BLaER1 treated with 17β-estradiol and CSF1 and Interleukin-3, amounts not matched to agents 10 nM and 100 nM (cell line): ENCODE measurements around the gene GOLGA8T.
A peak's percentile ranks its signal among the peaks of the same experiment; 100 is the strongest.
"Not testable (repeated sequence)": the region's sequence is repeated elsewhere in the genome, so short reads cannot be mapped to it uniquely, and the experiment has no call there.

Source experiments
- H3K27ac ChIP-seq, 11 experiments: shearing (Covaris generic); formaldehyde crosslinking; 2 replicates each; pipeline ENCODE4 v1.8.1; 2022
- H3K27me3 ChIP-seq, 11 experiments: shearing (Covaris generic); formaldehyde crosslinking; 2 replicates each; pipeline ENCODE4 v1.8.1; 2022
- H3K36me3 ChIP-seq, 11 experiments: shearing (Covaris generic); formaldehyde crosslinking; 2 replicates each; pipeline ENCODE4 v1.8.1; 2022
- H3K4me1 ChIP-seq, 10 experiments: shearing (Covaris generic); formaldehyde crosslinking; 2 replicates each; pipeline ENCODE4 v1.8.1; 2022
- H3K4me2 ChIP-seq, 11 experiments: shearing (Covaris generic); formaldehyde crosslinking; 2 replicates each; pipeline ENCODE4 v1.8.1; 2022
- H3K4me3 ChIP-seq, 10 experiments: shearing (Covaris generic); formaldehyde crosslinking; 2 replicates each; pipeline ENCODE4 v1.8.1; 2022
- H3K9ac ChIP-seq, 11 experiments: shearing (Covaris generic); formaldehyde crosslinking; 2 replicates each; pipeline ENCODE4 v1.8.1; 2022
- H3K9me3 ChIP-seq, 11 experiments: shearing (Covaris generic); formaldehyde crosslinking; replicated peaks in 1 of 11; 2 replicates each; pipeline ENCODE4 v1.8.1; 2022
- H4K20me1 ChIP-seq, 11 experiments: shearing (Covaris generic); formaldehyde crosslinking; 2 replicates each; pipeline ENCODE4 v1.8.1; 2022

The GOLGA8T gene

GRCh38 chr15:30134751-30135150 lies at the start of gene GOLGA8T:
GOLGA8T (plus strand) TSS chr15:30135051; CDS start chr15:30135149, 98 bp downstream.
- not testable (repeated sequence) for H4K20me1 ChIP-seq, H3K9ac ChIP-seq, H3K9me3 ChIP-seq, H3K4me1 ChIP-seq, H3K36me3 ChIP-seq, H3K4me2 ChIP-seq, H3K27me3 ChIP-seq, H3K27ac ChIP-seq, H3K4me3 ChIP-seq

GRCh38 chr15:30097827-30098226 lies 37.0 kb upstream of the GOLGA8T start:
- H3K4me3 ChIP-seq, H3K9ac ChIP-seq, H3K36me3 ChIP-seq, H3K4me2 ChIP-seq, H3K27me3 ChIP-seq, H3K4me1 ChIP-seq, H3K9me3 ChIP-seq, H4K20me1 ChIP-seq, H3K27ac ChIP-seq: not testable (repeated sequence)

GRCh38 chr15:30102890-30103289 lies 32.0 kb upstream of the GOLGA8T start:
- H3K27ac ChIP-seq, H3K4me1 ChIP-seq, H3K36me3 ChIP-seq, H3K4me2 ChIP-seq, H3K9me3 ChIP-seq, H3K9ac ChIP-seq, H3K4me3 ChIP-seq, H4K20me1 ChIP-seq: not testable (repeated sequence)
- H3K27me3 ChIP-seq = peaks cover 5 to 15% (median 11%) of the 10 kb centered on the region in 11 experiments

- H4K20me1 ChIP-seq, H3K9me3 ChIP-seq, H3K27ac ChIP-seq, H3K36me3 ChIP-seq, H3K4me1 ChIP-seq: not testable (repeated sequence)
- Histone ChIP-seq H3K9ac (peak overlapping the region in 1 of 11 experiments; percentile 47; a peak in 2 of 22 replicates), H3K4me3 (peak overlapping the region in 8 of 10 experiments; percentile 37 to 64 (median 52); a peak in 14 of 20 replicates), H3K4me2 (peak overlapping the region; percentile 29 to 70 (median 49); a peak in 16 of 22 replicates), H3K27me3 (peaks cover 5 to 15% (median 11%) of the 10 kb centered on the region in 11 experiments)
These were observed 30.8 kb upstream of the GOLGA8T start for GRCh38 chr15:30103941-30104507.

DNA sequence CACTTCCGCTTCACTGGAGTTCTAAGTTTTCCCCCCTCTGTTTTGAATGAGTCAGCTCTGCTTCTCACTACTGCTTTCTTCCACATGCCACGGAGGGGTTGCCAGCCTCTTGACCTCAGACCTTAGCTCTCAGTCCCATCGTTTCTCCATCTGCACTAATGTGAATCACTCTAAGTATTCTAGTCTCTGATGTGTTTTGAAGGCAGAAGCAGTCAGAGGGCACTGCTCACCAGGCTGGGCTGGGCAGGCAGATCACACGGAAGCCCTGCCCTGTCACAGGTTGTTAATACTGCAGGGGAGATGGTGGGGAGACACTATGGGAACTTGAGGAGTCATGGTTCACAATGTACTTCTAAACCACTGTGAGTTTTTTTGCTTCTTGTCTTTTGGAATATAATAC lies 24.3 kb upstream of the GOLGA8T start:
- not testable (repeated sequence) for H3K9ac ChIP-seq, H3K4me2 ChIP-seq, H3K27ac ChIP-seq, H3K9me3 ChIP-seq, H3K36me3 ChIP-seq, H3K4me3 ChIP-seq, H4K20me1 ChIP-seq, H3K4me1 ChIP-seq, H3K27me3 ChIP-seq

- not testable (repeated sequence) for H3K27me3 ChIP-seq, H3K4me1 ChIP-seq, H3K36me3 ChIP-seq, H3K9me3 ChIP-seq, H3K4me2 ChIP-seq, H3K27ac ChIP-seq, H3K9ac ChIP-seq, H4K20me1 ChIP-seq, H3K4me3 ChIP-seq
These were observed 4.8 kb upstream of the GOLGA8T start for GRCh38 chr15:30130066-30130465.

DNA sequence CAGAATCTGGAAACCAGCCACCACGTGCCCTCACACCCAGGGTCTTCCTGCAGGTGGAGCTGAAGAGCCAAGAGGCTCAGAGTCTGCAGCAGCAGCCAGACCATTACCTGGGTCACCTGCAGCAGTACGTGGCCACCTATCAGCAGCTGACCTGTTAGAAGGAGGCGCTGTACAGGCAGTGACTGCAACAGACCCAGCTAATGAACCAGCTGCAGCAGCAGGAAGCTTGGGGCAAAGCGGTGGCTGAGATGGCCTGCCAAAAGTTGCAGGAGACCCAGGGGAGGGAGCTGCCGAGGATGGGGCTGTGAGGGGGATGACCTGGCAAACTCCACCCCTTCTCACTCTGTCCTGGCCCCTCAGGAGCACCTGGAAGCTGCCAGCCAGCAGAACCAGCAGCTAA lies 8.4 kb downstream of the GOLGA8T start:
- peak overlapping the region in 5 of 11 experiments; percentile 30 to 43 (median 35); a peak in 4 of 22 replicates for H3K4me2 ChIP-seq
- not testable (repeated sequence) for H3K9ac ChIP-seq, H3K27me3 ChIP-seq, H3K9me3 ChIP-seq, H4K20me1 ChIP-seq, H3K4me3 ChIP-seq, H3K36me3 ChIP-seq, H3K4me1 ChIP-seq, H3K27ac ChIP-seq

GRCh38 chr15:30149891-30150290 lies 15.0 kb downstream of the GOLGA8T start:
- not testable (repeated sequence) for H3K27ac ChIP-seq, H3K27me3 ChIP-seq, H4K20me1 ChIP-seq, H3K4me3 ChIP-seq, H3K9ac ChIP-seq, H3K9me3 ChIP-seq, H3K36me3 ChIP-seq, H3K4me2 ChIP-seq, H3K4me1 ChIP-seq

DNA sequence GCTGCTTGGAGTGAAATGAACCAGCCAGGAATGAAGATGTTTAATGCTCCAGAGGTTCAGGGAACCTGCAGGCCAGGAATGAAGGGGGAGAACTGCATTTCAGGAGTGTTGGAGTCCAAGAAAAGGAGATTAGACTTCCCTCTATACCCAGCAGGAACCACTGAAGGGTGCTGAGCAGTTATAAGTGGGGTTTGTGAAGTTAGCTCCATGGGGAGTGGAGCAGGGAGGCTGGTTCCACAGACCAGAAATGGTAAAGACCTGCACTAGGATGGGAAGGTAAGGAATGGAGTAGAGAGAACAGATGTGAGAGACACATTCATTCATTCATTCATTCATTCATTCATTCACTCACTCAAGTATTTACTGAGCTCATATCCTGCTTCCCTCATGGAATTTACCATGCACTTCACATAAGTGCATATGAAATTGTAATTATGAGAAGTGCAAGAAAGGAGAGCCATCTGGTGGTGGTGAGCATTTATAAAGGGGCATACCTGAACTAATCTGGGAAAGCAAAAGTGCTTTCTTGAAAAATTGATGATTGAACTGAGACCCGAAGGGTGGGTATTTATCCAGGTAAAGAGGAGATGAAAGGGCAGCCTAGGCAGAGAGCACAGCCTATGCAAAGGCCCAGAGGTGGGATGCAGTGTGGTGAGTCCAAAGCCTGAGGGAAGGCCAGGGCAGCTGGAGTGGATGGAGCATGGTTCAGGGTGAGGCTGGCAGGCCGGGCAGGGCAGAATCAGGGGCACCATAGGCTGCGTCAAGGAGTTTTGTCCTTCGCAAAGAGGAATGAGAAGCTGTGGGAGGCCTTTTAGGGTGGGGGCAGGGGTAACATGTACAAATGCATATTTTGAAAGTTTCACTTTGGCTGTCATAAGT lies 27.9 kb downstream of the GOLGA8T start:
- H3K27me3 ChIP-seq, H3K36me3 ChIP-seq, H3K4me2 ChIP-seq, H3K4me3 ChIP-seq, H4K20me1 ChIP-seq, H3K27ac ChIP-seq, H3K9me3 ChIP-seq, H3K4me1 ChIP-seq, H3K9ac ChIP-seq: not testable (repeated sequence)

- H3K27me3 ChIP-seq, H3K9me3 ChIP-seq, H3K9ac ChIP-seq, H3K4me3 ChIP-seq, H3K36me3 ChIP-seq, H3K4me1 ChIP-seq, H3K4me2 ChIP-seq, H3K27ac ChIP-seq, H4K20me1 ChIP-seq: not testable (repeated sequence)
These were observed 28.9 kb downstream of the GOLGA8T start for GRCh38 chr15:30163759-30164158.

- H3K4me3 ChIP-seq, H3K27me3 ChIP-seq, H3K9ac ChIP-seq, H3K4me2 ChIP-seq, H3K4me1 ChIP-seq, H4K20me1 ChIP-seq, H3K9me3 ChIP-seq, H3K27ac ChIP-seq, H3K36me3 ChIP-seq: not testable (repeated sequence)
These were observed 29.4 kb downstream of the GOLGA8T start for GRCh38 chr15:30164257-30164656.

GRCh38 chr15:30167403-30167802 lies 32.6 kb downstream of the GOLGA8T start:
- not testable (repeated sequence) for H3K9ac ChIP-seq, H3K9me3 ChIP-seq

DNA sequence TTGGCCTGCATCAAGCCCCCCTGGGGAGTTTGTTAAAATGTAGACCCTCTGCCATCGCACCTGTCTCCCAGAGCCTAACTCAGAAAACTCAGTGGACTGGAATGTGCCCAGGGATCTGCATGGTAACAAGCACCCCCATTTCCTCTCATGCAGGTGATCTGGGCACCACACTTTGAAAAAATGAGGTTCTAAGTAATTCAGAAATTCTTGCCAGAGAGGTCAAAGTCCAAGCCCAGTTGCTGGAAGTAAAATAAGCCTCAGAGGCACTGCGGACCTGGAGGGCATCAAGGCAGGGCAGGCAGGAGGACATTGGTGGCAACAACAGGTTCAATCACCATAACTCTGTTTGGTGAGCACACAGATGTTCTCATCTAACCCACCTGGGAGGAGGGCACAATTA lies 33.0 kb downstream of the GOLGA8T start:
- H4K20me1 ChIP-seq = not testable (repeated sequence)

More at GRCh38 chr15:30167403-30167802, 32.6 kb downstream of the GOLGA8T start:
- not testable (repeated sequence) for H4K20me1 ChIP-seq, H3K4me3 ChIP-seq, H3K4me2 ChIP-seq, H3K4me1 ChIP-seq, H3K36me3 ChIP-seq, H3K27ac ChIP-seq, H3K27me3 ChIP-seq

GRCh38 chr15:30171452-30171851 lies 36.6 kb downstream of the GOLGA8T start:
- not testable (repeated sequence) for H3K9ac ChIP-seq, H3K4me2 ChIP-seq, H3K4me1 ChIP-seq, H3K27me3 ChIP-seq, H3K27ac ChIP-seq, H3K9me3 ChIP-seq, H3K36me3 ChIP-seq, H4K20me1 ChIP-seq, H3K4me3 ChIP-seq

More for the DNA sequence above, 33.0 kb downstream of the GOLGA8T start:
- not testable (repeated sequence) for H3K27ac ChIP-seq, H3K4me3 ChIP-seq, H3K9me3 ChIP-seq, H3K36me3 ChIP-seq, H3K4me1 ChIP-seq, H3K4me2 ChIP-seq, H3K9ac ChIP-seq, H3K27me3 ChIP-seq
